OCI-LY1 (cell line): ENCODE results near the gene ACE.

Experiments
- H2AFZ ChIP-seq: fragments of 200-600 bp; sonication (generic), shearing (Covaris generic); 2 replicates; pipeline ENCODE4 v1.6.0; 2014; ENCODE audit warnings: antibody characterized with exemption, mild to moderate bottlenecking, low read length
- H3F3A ChIP-seq: fragments of 200-600 bp; sonication (generic), shearing (Covaris generic); 2 replicates; pipeline ENCODE4 v1.6.0; 2014; ENCODE audit warnings: mild to moderate bottlenecking, antibody characterized with exemption, low read length, moderate library complexity; ENCODE audit not compliant: insufficient read depth
- H3K27ac ChIP-seq: fragments of 200-600 bp; sonication (generic); 2 replicates; pipeline ENCODE4 v1.5.1; 2014; ENCODE audit warnings: low read length, mixed run types, mild to moderate bottlenecking, low read depth; ENCODE audit not compliant: poor library complexity, severe bottlenecking
- H3K27me3 ChIP-seq: fragments of 200-600 bp; sonication (generic); 2 replicates; pipeline ENCODE4 v1.6.0; 2014; ENCODE audit warnings: antibody characterized with exemption, mild to moderate bottlenecking, low read length, moderate library complexity; ENCODE audit not compliant: insufficient read depth
- H3K36me3 ChIP-seq: fragments of 200-600 bp; sonication (generic); 2 replicates; pipeline ENCODE4 v1.6.1; 2014; ENCODE audit warnings: mild to moderate bottlenecking, antibody characterized with exemption, low read length, moderate library complexity, mixed read lengths; ENCODE audit not compliant: insufficient read depth
- H3K4me1 ChIP-seq: fragments of 200-600 bp; sonication (generic); 2 replicates; pipeline ENCODE4 v1.5.1; 2014; ENCODE audit warnings: mild to moderate bottlenecking, low read length, moderate library complexity; ENCODE audit not compliant: insufficient read depth, severe bottlenecking
- H3K4me2 ChIP-seq: fragments of 200-600 bp; sonication (generic), shearing (Covaris generic); 2 replicates; pipeline ENCODE4 v1.6.1; 2014; ENCODE audit warnings: low read length
- H3K4me3 ChIP-seq: fragments of 200-600 bp; sonication (generic); 2 replicates; pipeline ENCODE4 v1.5.1; 2014; ENCODE audit warnings: low read length, low read depth, mild to moderate bottlenecking, mixed read lengths; ENCODE audit not compliant: poor library complexity, severe bottlenecking
- H3K79me2 ChIP-seq: fragments of 200-600 bp; shearing (Covaris generic); 2 replicates; pipeline ENCODE4 v1.6.1; 2016; ENCODE audit warnings: mixed run types, low read length, mixed read lengths; ENCODE audit not compliant: insufficient read depth
- H3K9ac ChIP-seq: fragments of 200-600 bp; sonication (generic), shearing (Covaris generic); 2 replicates; pipeline ENCODE4 v1.6.1; 2014; ENCODE audit warnings: mild to moderate bottlenecking, low read length, mixed read lengths
- H3K9me2 ChIP-seq: fragments of 200-600 bp; sonication (generic), shearing (Covaris generic); 2 replicates; pipeline ENCODE4 v1.6.1; 2014; ENCODE audit warnings: low read depth, mild to moderate bottlenecking, low read length, mixed read lengths
- H3K9me3 ChIP-seq: fragments of 200-600 bp; shearing (Covaris generic); 2 replicates; pipeline ENCODE4 v1.6.1; 2014; ENCODE audit warnings: low read length, mixed read lengths
- H4K20me1 ChIP-seq: fragments of 200-600 bp; sonication (generic), shearing (Covaris generic); 2 replicates; pipeline ENCODE4 v1.6.0; 2016; ENCODE audit warnings: mild to moderate bottlenecking, low read length; ENCODE audit not compliant: insufficient read depth
- EZH2 ChIP-seq: fragments of 200-600 bp; sonication (generic), shearing (Covaris generic); IDR thresholded peaks from 2 replicates; pipeline ENCODE4 v1.8.0; 2017; ENCODE audit warnings: borderline replicate concordance, mixed run types, mild to moderate bottlenecking, antibody characterized with exemption, low read length, moderate library complexity, mixed read lengths
- TF ChIP-seq, protein P1 (sequence below): fragments of 200-600 bp; sonication (generic), shearing (Covaris generic); IDR thresholded peaks from 2 replicates; pipeline ENCODE4 v1.5.1; 2017; ENCODE audit warnings: mild to moderate bottlenecking, antibody characterized with exemption, low read length, moderate library complexity, mixed read lengths

Gene ACE

DNA sequence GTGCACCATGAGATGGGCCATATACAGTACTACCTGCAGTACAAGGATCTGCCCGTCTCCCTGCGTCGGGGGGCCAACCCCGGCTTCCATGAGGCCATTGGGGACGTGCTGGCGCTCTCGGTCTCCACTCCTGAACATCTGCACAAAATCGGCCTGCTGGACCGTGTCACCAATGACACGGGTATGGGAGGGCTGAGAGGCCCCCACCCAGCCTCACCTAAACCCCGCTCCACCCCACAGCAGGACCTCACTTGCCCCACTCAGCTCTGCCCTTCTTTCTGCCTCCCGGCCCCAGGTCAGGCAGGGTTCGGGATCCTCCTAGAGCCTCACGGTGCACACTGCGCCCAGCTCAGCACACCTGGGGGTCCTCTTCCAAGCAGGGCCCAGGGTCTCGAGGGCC lies 5.6 kb downstream of the ACE start:
- H4K20me1 ChIP-seq = no peaks in the 10 kb centered on the region
- H2AFZ ChIP-seq = no peak overlapping the region
- H3K4me3 ChIP-seq = no peak overlapping the region
- no peaks in the 10 kb centered on the region for H3K36me3 ChIP-seq
- no peak overlapping the region for H3K27ac ChIP-seq
- no peak overlapping the region for H3K4me2 ChIP-seq
- H3K79me2 ChIP-seq = no peaks in the 10 kb centered on the region
- H3K9me2 ChIP-seq = no peaks in the 10 kb centered on the region
- peaks cover 15% of the 10 kb centered on the region for H3K4me1 ChIP-seq
- no peaks in the 10 kb centered on the region for H3K27me3 ChIP-seq
- no peaks in the 10 kb centered on the region for H3K9me3 ChIP-seq
- no peaks in the 10 kb centered on the region for H3F3A ChIP-seq
- TF ChIP-seq EZH2 = no peak
- TF ChIP-seq, protein P1, sequence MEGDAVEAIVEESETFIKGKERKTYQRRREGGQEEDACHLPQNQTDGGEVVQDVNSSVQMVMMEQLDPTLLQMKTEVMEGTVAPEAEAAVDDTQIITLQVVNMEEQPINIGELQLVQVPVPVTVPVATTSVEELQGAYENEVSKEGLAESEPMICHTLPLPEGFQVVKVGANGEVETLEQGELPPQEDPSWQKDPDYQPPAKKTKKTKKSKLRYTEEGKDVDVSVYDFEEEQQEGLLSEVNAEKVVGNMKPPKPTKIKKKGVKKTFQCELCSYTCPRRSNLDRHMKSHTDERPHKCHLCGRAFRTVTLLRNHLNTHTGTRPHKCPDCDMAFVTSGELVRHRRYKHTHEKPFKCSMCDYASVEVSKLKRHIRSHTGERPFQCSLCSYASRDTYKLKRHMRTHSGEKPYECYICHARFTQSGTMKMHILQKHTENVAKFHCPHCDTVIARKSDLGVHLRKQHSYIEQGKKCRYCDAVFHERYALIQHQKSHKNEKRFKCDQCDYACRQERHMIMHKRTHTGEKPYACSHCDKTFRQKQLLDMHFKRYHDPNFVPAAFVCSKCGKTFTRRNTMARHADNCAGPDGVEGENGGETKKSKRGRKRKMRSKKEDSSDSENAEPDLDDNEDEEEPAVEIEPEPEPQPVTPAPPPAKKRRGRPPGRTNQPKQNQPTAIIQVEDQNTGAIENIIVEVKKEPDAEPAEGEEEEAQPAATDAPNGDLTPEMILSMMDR = no peak
- H3K9ac ChIP-seq = no peak overlapping the region

DNA sequence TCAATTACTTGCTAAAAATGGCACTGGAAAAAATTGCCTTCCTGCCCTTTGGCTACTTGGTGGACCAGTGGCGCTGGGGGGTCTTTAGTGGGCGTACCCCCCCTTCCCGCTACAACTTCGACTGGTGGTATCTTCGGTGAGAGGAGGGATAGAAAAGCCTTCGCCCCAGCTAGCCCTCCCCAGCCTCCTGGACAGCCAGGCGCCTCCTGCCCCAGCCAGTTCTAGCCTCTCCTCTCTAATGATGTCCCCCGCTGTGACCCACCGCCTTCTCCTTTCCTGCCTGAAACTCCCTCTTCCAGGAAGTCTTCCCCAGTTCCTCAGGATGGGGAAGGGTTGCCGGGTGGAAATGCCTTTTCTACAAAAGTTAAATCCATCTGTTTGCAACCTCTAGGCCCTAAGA lies 6.2 kb downstream of the ACE start:
- no peak overlapping the region for H2AFZ ChIP-seq
- H3K79me2 ChIP-seq = no peaks in the 10 kb centered on the region
- no peaks in the 10 kb centered on the region for H3F3A ChIP-seq
- TF ChIP-seq, protein P1 = no peak
- no peak for TF ChIP-seq EZH2
- no peaks in the 10 kb centered on the region for H4K20me1 ChIP-seq
- no peaks in the 10 kb centered on the region for H3K36me3 ChIP-seq
- H3K4me3 ChIP-seq = no peak overlapping the region
- H3K4me2 ChIP-seq = no peak overlapping the region
- H3K9ac ChIP-seq = no peak overlapping the region
- H3K27me3 ChIP-seq = no peaks in the 10 kb centered on the region
- peaks cover 15% of the 10 kb centered on the region for H3K4me1 ChIP-seq
- no peaks in the 10 kb centered on the region for H3K9me2 ChIP-seq
- no peaks in the 10 kb centered on the region for H3K9me3 ChIP-seq
- no peak overlapping the region for H3K27ac ChIP-seq

DNA sequence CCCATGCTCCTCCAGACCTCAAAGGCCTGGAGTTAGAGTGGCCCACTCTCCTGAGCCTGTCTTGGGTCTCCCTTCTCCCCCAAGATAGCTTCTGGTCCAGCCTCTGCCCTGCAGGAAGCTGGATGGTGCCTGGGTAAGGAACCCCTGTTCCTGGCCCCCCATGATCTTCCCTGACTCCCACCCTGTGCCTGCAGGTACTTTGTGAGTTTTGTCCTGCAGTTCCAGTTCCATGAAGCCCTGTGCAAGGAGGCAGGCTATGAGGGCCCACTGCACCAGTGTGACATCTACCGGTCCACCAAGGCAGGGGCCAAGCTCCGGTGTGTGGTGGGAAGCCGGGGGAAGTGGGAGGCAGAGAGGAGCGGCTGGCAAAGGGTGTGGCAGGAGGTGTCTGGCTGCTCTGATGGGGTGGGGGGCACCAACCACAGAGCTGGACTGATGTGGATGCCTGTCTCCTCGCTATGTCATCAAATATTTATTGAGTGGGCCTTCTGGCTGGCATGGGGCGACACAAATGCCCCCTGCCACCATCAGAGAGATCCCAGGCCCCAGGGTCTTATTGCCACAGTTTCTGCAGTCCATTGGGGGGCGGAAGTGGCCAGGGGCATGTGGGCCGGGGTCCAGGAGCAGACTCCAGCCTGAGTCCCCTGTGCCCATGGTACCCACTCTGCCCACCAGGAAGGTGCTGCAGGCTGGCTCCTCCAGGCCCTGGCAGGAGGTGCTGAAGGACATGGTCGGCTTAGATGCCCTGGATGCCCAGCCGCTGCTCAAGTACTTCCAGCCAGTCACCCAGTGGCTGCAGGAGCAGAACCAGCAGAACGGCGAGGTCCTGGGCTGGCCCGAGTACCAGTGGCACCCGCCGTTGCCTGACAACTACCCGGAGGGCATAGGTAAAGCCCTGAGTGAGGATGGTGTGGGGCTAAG lies 7.1 kb downstream of the ACE start:
- no peaks in the 10 kb centered on the region for H3K36me3 ChIP-seq
- H3K9me3 ChIP-seq = no peaks in the 10 kb centered on the region
- H3K4me3 ChIP-seq = no peak overlapping the region
- H3K27me3 ChIP-seq = no peaks in the 10 kb centered on the region; the same call in 1 of the 2 replicates
- no peak overlapping the region for H3K27ac ChIP-seq
- H3K9ac ChIP-seq = no peak overlapping the region
- no peak overlapping the region for H3K4me2 ChIP-seq
- H3F3A ChIP-seq = no peaks in the 10 kb centered on the region
- H4K20me1 ChIP-seq = no peaks in the 10 kb centered on the region
- TF ChIP-seq, protein P1 = no peak
- TF ChIP-seq EZH2 = no peak
- no peaks in the 10 kb centered on the region for H3K79me2 ChIP-seq
- H3K4me1 ChIP-seq = peaks cover 15% of the 10 kb centered on the region
- no peaks in the 10 kb centered on the region for H3K9me2 ChIP-seq
- H2AFZ ChIP-seq = no peak overlapping the region
